ENCODE results near the gene LACRT. TPM values are rescaled to one million over a fixed set of nuclear protein-coding genes. Genes with fewer than 3 reads are reported as not detected.

Gene LACRT
- total and polyA plus RNA-seq, 2 of the 13 experiments (the other 11 are each of a cell fraction or from before 2014, with no cell fraction given) = not detected

DNA sequence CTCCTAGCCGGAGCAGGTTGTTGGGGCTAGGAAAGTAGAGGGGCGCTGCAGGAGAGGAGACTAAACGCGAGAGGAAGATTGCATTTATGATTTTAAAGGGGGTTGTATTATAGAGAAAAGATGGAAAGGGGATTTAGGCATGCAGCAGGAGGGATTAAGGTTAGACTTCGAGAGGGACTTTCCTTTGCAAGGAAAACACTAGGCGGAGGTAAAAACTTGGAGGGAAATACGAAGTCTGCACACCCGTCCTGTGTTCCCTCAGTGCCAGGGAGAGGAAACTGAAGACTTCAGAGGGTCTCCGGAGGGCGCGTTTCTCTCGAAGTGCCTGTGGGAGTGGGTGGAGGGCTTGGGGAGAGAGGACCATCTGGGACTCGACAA, 45.8 kb downstream of the LACRT start:
- intact Hi-C loops (cut with micrococcal nuclease; ENCODE audit: unreplicated experiment) (no loop called here), in situ Hi-C loops (cut with HindIII; ENCODE audit: extremely low pct_ligation_motif_present, low pct_unique_long_range_greater_than_20kb) (no loop called here)
- Histone ChIP-seq H3K9me3 (ENCODE audit: low read length) (no peaks in the 10 kb centered on the region), H3K4me3 (replicated peaks in 1 of 3; ENCODE audit: insufficient read depth in 1 of 3, low read depth in 2 of 3, low read length in 3 of 3) (no peak overlapping the region; a peak in 1 of 6 replicates), H3K4me2 (ENCODE audit: low read depth, low read length) (peak overlapping the region; percentile 32; the same call in 1 of the 2 replicates), H3K27me3 (ENCODE audit: control insufficient read depth in 1 of 2, insufficient read depth in 2 of 2, low read length in 2 of 2) (peaks cover 4 to 75% of the 10 kb centered on the region in 2 experiments), H4K20me1 (ENCODE audit: insufficient read depth, low read length) (no peaks in the 10 kb centered on the region), H3K79me2 (ENCODE audit: insufficient read depth, low read length) (no peaks in the 10 kb centered on the region), H3K9ac (ENCODE audit: insufficient read depth, low read depth, low read length) (no peak overlapping the region), H3K36me3 (replicated peaks in 1 of 2; ENCODE audit: control insufficient read depth in 1 of 2, insufficient read depth in 2 of 2, low read length in 2 of 2) (no peaks in the 10 kb centered on the region), H3K4me1 (ENCODE audit: insufficient read depth, low read length) (peaks cover 14% of the 10 kb centered on the region), H3K27ac (ENCODE audit: extremely low read length, insufficient read depth, low read length) (no peak overlapping the region), H2AFZ (ENCODE audit: low read length) (no peak overlapping the region)
- no TSS peak for BruUV-seq (replicated peaks)
- 54% methylated on average over 13 of the region's 13 CpGs for WGBS (ENCODE audit: low lambda C conversion rate)
- CTCF ChIA-PET (ENCODE audit: low intra/inter-chr PET ratio, low total read pairs) = no interaction called here
- ATAC-seq (no peak), DNase-seq (ENCODE audit: low spot score) (no peak), FAIRE-seq (no peak)
- POLR2A ChIA-PET = no interaction called here
- TF ChIP-seq HNRNPK (IDR thresholded peaks at IDR 0.05; ENCODE audit: low read depth, low read length, poor library complexity, severe bottlenecking) (no peak), ZMYM3 (CRISPR knock-in tag; IDR thresholded peaks at IDR 0.05) (peak; percentile 37; the same call in 1 of the 2 replicates)

GRCh38 chr12:54588110-54588889, 46.4 kb downstream of the LACRT start, which contains the start of gene PPP1R1A:
TSS of gene PPP1R1A (minus strand) at chr12:54588659. CDS start at chr12:54588488, 171 bp downstream.
- intact Hi-C loops (cut with micrococcal nuclease; ENCODE audit: unreplicated experiment) (no loop called here), in situ Hi-C loops (cut with HindIII; ENCODE audit: extremely low pct_ligation_motif_present, low pct_unique_long_range_greater_than_20kb) (no loop called here)
- CTCF ChIA-PET (ENCODE audit: low intra/inter-chr PET ratio, low total read pairs) = no interaction called here
- BruUV-seq (replicated peaks) = no TSS peak
- peaks cover 14% of the 10 kb centered on the region for H3K4me1 ChIP-seq (ENCODE audit: insufficient read depth, low read length)
- FAIRE-seq (no peak), DNase-seq (ENCODE audit: low spot score) (no peak), ATAC-seq (peak; percentile 35)
- no peaks in the 10 kb centered on the region for H3K79me2 ChIP-seq (ENCODE audit: insufficient read depth, low read length)
- peaks cover 4 to 79% of the 10 kb centered on the region in 2 experiments for H3K27me3 ChIP-seq (ENCODE audit: control insufficient read depth in 1 of 2, insufficient read depth in 2 of 2, low read length in 2 of 2)
- WGBS (ENCODE audit: low lambda C conversion rate) = 11% methylated on average over 19 of the region's 77 CpGs
- H3K27ac ChIP-seq (ENCODE audit: extremely low read length, insufficient read depth, low read length) = no peak within 1 kb of the TSS
- H3K9me3 ChIP-seq (ENCODE audit: low read length) = no peaks in the 10 kb centered on the region
- no peaks in the 10 kb centered on the region for H4K20me1 ChIP-seq (ENCODE audit: insufficient read depth, low read length)
- H3K4me2 ChIP-seq (ENCODE audit: low read depth, low read length) = peak within 1 kb of the TSS; percentile 53
- POLR2A ChIA-PET = no interaction called here
- no peak within 1 kb of the TSS for H3K9ac ChIP-seq (ENCODE audit: insufficient read depth, low read depth, low read length)
- peak within 1 kb of the TSS; percentile 19 to 48 (median 21); a peak in 2 of 6 replicates for H3K4me3 ChIP-seq (replicated peaks in 1 of 3; ENCODE audit: insufficient read depth in 1 of 3, low read depth in 2 of 3, low read length in 3 of 3)
- no peak within 1 kb of the TSS for H2AFZ ChIP-seq (ENCODE audit: low read length)
- no peaks in the 10 kb centered on the region for H3K36me3 ChIP-seq (replicated peaks in 1 of 2; ENCODE audit: control insufficient read depth in 1 of 2, insufficient read depth in 2 of 2, low read length in 2 of 2)
- TF ChIP-seq ZNF790 (CRISPR knock-in tag; IDR thresholded peaks at IDR 0.05; ENCODE audit: borderline replicate concordance) (no peak), YEATS2 (CRISPR knock-in tag; IDR thresholded peaks at IDR 0.05; ENCODE audit: borderline replicate concordance) (no peak), THAP11 (CRISPR knock-in tag; IDR thresholded peaks at IDR 0.05) (no peak), PAX8 (CRISPR knock-in tag; IDR thresholded peaks at IDR 0.05; ENCODE audit: borderline replicate concordance) (no peak), ZBTB38 (CRISPR knock-in tag; IDR thresholded peaks at IDR 0.05) (no peak), ZNF44 (CRISPR knock-in tag; IDR thresholded peaks at IDR 0.05) (no peak), FOXO1 (CRISPR knock-in tag; IDR thresholded peaks at IDR 0.05) (no peak), KLF12 (CRISPR knock-in tag; IDR thresholded peaks at IDR 0.05; ENCODE audit: borderline replicate concordance) (no peak), RAD51 (IDR thresholded peaks at IDR 0.05; ENCODE audit: borderline replicate concordance) (no peak), EP300 (IDR thresholded peaks at IDR 0.05; ENCODE audit: low read depth in 2 of 2, low read length in 2 of 2) (no peak), EP300 (CRISPR knock-in tag; IDR thresholded peaks at IDR 0.05; ENCODE audit: borderline replicate concordance) (no peak), ZNF781 (CRISPR knock-in tag; IDR thresholded peaks at IDR 0.05; ENCODE audit: borderline replicate concordance, not compliant biosample characterization) (no peak), ZKSCAN1 (IDR thresholded peaks at IDR 0.05; ENCODE audit: low read length) (no peak), ZNF367 (CRISPR knock-in tag; IDR thresholded peaks at IDR 0.05; ENCODE audit: borderline replicate concordance) (no peak), CCDC6 (CRISPR knock-in tag; IDR thresholded peaks at IDR 0.05) (no peak)
- TF ChIP-seq, protein P1, sequence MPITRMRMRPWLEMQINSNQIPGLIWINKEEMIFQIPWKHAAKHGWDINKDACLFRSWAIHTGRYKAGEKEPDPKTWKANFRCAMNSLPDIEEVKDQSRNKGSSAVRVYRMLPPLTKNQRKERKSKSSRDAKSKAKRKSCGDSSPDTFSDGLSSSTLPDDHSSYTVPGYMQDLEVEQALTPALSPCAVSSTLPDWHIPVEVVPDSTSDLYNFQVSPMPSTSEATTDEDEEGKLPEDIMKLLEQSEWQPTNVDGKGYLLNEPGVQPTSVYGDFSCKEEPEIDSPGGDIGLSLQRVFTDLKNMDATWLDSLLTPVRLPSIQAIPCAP (CRISPR knock-in tag; IDR thresholded peaks at IDR 0.05; ENCODE audit: low read depth) = no peak
